NCI-H510A (cell line): ENCODE results near the gene CYTIP.
"Not testable (repeated sequence)": the region's sequence is repeated elsewhere in the genome, so short reads cannot be mapped to it uniquely, and the experiment has no call there.

Experiments used
- DNase-seq: peaks from one replicate; lab custom pipeline; 2025; lab: John Stamatoyannopoulos, UW

CYTIP gene

GRCh38 chr2:157368508-157368907 is 75.4 kb downstream of the CYTIP start:
- not testable (repeated sequence) for DNase-seq

- no peak for DNase-seq
Measured at GRCh38 chr2:157367704-157368103, 76.2 kb downstream of the CYTIP start.
